ENCODE data around the gene DCC. TPM values are rescaled to one million over a fixed set of nuclear protein-coding genes. Genes with fewer than 3 reads are reported as not detected.

The DCC gene
- polyA plus RNA-seq, 1 experiment = 0.67 TPM

DNA sequence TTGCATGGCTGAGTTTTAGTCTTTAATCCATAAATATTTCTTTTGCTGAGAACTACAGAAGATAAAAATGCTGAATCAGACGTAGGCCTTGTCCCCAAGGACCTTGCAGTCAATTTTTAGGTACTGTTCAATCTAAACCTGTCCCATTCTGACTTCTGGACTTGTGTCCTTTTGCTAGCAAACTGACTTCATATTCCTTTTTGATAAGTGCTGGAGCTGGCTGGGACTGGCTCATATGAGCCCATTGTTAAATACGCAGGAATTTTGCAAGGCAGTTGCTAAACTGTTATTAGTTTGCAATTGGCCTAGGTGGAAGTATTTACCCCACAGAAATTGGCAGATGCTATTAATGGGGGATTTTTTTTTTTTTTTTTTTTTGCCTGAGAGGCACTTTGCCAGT, 941.4 kb downstream of the DCC start:
- no peaks in the 10 kb centered on the region for H3K27me3 ChIP-seq (ENCODE audit: control insufficient read depth, insufficient read depth, low read length)
- TF ChIP-seq, protein P1, sequence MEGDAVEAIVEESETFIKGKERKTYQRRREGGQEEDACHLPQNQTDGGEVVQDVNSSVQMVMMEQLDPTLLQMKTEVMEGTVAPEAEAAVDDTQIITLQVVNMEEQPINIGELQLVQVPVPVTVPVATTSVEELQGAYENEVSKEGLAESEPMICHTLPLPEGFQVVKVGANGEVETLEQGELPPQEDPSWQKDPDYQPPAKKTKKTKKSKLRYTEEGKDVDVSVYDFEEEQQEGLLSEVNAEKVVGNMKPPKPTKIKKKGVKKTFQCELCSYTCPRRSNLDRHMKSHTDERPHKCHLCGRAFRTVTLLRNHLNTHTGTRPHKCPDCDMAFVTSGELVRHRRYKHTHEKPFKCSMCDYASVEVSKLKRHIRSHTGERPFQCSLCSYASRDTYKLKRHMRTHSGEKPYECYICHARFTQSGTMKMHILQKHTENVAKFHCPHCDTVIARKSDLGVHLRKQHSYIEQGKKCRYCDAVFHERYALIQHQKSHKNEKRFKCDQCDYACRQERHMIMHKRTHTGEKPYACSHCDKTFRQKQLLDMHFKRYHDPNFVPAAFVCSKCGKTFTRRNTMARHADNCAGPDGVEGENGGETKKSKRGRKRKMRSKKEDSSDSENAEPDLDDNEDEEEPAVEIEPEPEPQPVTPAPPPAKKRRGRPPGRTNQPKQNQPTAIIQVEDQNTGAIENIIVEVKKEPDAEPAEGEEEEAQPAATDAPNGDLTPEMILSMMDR (IDR thresholded peaks at IDR 0.05; ENCODE audit: low read depth, low read length) = no peak
- no peak overlapping the region for H3K27ac ChIP-seq (ENCODE audit: low read depth, low read length)
- ChIA-PET POLR2A (no interaction called here), CTCF (no interaction called here)
- H3K9me3 ChIP-seq (ENCODE audit: control insufficient read depth, insufficient read depth, low read length) = peaks cover 8% of the 10 kb centered on the region
- DNase-seq (ENCODE audit: low read depth, low spot score) = no peak
- no peak overlapping the region for H3K4me3 ChIP-seq (ENCODE audit: low read depth, low read length)

DNA sequence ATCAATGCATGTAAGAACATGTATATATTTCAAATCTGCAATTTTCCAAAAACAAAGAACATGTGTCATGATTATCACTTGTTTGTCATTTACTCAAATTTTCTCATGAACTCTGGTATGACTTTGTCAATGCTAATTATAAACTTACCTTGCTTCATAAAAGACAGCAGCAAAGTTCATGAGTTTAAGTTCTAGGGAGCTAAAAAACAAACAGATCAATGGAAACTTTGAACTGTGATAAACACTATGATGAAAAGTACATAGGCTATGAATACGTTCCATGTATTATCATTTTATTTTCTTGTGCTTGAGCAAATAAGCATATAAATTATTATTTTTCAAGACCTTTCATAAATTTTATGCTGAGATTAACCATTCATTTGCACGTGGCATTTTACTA, 943.7 kb downstream of the DCC start:
- DNase-seq (ENCODE audit: low read depth, low spot score) = no peak
- ChIA-PET POLR2A (no interaction called here), CTCF (no interaction called here)
- Histone ChIP-seq H3K27me3 (ENCODE audit: control insufficient read depth, insufficient read depth, low read length) (no peaks in the 10 kb centered on the region), H3K9me3 (ENCODE audit: control insufficient read depth, insufficient read depth, low read length) (peaks cover 8% of the 10 kb centered on the region), H3K27ac (ENCODE audit: low read depth, low read length) (no peak overlapping the region), H3K4me3 (ENCODE audit: low read depth, low read length) (no peak overlapping the region)
- TF ChIP-seq, protein P1 (IDR thresholded peaks at IDR 0.05; ENCODE audit: low read depth, low read length) = no peak

DNA sequence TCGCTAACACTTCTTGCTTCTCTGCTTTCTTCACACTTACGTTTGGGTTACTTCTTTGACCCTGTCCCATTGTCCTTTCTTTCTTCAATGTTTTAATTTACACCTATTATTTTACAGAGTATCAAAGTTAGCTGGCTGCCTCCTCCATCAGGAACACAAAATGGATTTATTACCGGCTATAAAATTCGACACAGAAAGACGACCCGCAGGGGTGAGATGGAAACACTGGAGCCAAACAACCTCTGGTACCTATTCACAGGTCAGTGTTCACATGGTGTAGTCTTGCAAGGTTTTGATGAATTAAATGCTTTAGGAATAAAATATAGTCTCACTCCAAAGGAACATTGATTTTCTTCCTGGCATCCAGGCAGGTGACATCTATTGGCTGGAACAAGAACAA, 965.5 kb downstream of the DCC start:
- no peak for DNase-seq (ENCODE audit: low read depth, low spot score)
- H3K27me3 ChIP-seq (ENCODE audit: control insufficient read depth, insufficient read depth, low read length) = no peaks in the 10 kb centered on the region
- ChIA-PET POLR2A (no interaction called here), CTCF (no interaction called here)
- TF ChIP-seq, protein P1 (IDR thresholded peaks at IDR 0.05; ENCODE audit: low read depth, low read length) = no peak
- peaks cover 8% of the 10 kb centered on the region; the same call in 1 of the 2 replicates for H3K9me3 ChIP-seq (ENCODE audit: control insufficient read depth, insufficient read depth, low read length)
- no peak overlapping the region for H3K4me3 ChIP-seq (ENCODE audit: low read depth, low read length)
- no peak overlapping the region for H3K27ac ChIP-seq (ENCODE audit: low read depth, low read length)

DNA sequence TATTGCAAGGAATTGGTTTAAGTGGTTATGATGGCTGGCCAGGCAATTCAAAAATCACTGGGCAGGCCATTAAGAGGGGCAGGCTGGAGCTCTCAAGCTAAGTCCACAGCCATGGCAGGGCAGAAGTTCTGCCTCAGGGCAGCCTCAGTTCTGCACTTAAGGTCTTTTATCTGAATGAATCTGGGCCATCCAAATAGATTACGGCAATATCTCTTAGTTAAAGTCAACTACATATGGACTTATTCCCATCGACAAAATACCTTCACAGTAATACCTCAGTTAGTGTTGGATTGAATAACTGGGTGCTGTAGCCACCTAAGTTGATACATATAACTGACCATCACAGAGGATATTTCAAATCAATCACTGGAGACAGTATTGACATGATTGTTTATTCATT, 979.6 kb downstream of the DCC start:
- TF ChIP-seq, protein P1 (IDR thresholded peaks at IDR 0.05; ENCODE audit: low read depth, low read length) = no peak
- POLR2A ChIA-PET = no interaction called here
- CTCF ChIA-PET = no interaction called here

DNA sequence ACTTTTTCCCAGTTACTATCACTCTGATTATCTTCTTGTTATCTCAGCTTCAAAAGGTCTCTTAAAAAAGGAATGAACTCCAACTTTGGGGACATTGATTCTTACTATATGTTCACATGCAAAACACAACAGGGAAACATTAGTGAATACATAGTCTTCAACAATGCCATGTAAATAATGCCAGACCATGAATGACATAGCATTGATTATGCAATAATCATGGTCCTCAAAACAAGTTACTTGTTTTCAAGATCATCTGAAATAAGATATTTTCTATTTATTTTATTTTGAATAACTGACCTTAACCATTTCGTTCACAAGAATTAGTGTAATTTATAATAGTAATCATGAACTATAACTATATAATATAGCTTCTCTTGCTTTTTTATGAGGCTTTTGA, 982.2 kb downstream of the DCC start:
- CTCF ChIA-PET = no interaction called here

More for the DNA sequence above, 979.6 kb downstream of the DCC start:
- H3K4me3 ChIP-seq (ENCODE audit: low read depth, low read length) = no peak overlapping the region
- DNase-seq (ENCODE audit: low read depth, low spot score) = no peak
- H3K9me3 ChIP-seq (ENCODE audit: control insufficient read depth, insufficient read depth, low read length) = peaks cover 3% of the 10 kb centered on the region
- no peak overlapping the region for H3K27ac ChIP-seq (ENCODE audit: low read depth, low read length)
- no peaks in the 10 kb centered on the region for H3K27me3 ChIP-seq (ENCODE audit: control insufficient read depth, insufficient read depth, low read length)

More for the DNA sequence above, 982.2 kb downstream of the DCC start:
- no peaks in the 10 kb centered on the region for H3K27me3 ChIP-seq (ENCODE audit: control insufficient read depth, insufficient read depth, low read length)
- H3K27ac ChIP-seq (ENCODE audit: low read depth, low read length) = no peak overlapping the region
- no peak overlapping the region for H3K4me3 ChIP-seq (ENCODE audit: low read depth, low read length)
- no peak for DNase-seq (ENCODE audit: low read depth, low spot score)
- TF ChIP-seq, protein P1 (IDR thresholded peaks at IDR 0.05; ENCODE audit: low read depth, low read length) = no peak
- peaks cover 6% of the 10 kb centered on the region for H3K9me3 ChIP-seq (ENCODE audit: control insufficient read depth, insufficient read depth, low read length)
- POLR2A ChIA-PET = no interaction called here

Measured in AG04450 (cell line).